OCI-LY3 (cell line): Measurements from ENCODE around the gene MYBPHL.

Experiments
- EZH2phosphoT487 ChIP-seq: fragments of 200-600 bp; shearing (Covaris generic); IDR thresholded peaks from 2 replicates; pipeline ENCODE4 v1.6.1; 2018; ENCODE audit warnings: antibody characterized with exemption, mixed run types, low read depth
- TF ChIP-seq, protein P1 (sequence below): fragments of 200-600, 300-600 bp; sonication (generic); IDR thresholded peaks from 2 replicates; pipeline ENCODE4 v1.5.1; 2014; ENCODE audit warnings: antibody characterized with exemption, low read length, low read depth

DNA sequence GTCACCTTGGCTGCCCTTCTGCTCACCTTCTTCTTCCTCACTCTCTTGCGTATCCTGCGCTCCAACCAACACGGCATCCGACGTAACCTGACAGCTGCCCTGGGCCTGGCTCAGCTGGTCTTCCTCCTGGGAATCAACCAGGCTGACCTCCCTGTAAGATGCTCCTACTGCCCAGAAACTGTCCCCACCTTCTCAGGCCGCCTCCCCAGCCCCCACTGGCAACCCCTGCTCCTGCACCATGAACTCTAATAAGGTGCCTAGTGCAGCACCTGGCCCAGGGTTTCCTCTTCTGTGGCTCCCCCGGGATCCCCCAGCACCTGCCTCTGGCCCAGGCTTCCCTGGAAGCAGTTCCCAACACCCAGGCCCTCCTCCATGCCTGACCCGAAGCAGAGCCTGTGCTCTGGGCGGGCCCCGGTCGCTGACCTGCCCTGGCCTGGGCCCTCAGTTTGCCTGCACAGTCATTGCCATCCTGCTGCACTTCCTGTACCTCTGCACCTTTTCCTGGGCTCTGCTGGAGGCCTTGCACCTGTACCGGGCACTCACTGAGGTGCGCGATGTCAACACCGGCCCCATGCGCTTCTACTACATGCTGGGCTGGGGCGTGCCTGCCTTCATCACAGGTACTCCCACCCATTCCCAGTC, 36.7 kb downstream of the MYBPHL start:
- TF ChIP-seq, protein P1, sequence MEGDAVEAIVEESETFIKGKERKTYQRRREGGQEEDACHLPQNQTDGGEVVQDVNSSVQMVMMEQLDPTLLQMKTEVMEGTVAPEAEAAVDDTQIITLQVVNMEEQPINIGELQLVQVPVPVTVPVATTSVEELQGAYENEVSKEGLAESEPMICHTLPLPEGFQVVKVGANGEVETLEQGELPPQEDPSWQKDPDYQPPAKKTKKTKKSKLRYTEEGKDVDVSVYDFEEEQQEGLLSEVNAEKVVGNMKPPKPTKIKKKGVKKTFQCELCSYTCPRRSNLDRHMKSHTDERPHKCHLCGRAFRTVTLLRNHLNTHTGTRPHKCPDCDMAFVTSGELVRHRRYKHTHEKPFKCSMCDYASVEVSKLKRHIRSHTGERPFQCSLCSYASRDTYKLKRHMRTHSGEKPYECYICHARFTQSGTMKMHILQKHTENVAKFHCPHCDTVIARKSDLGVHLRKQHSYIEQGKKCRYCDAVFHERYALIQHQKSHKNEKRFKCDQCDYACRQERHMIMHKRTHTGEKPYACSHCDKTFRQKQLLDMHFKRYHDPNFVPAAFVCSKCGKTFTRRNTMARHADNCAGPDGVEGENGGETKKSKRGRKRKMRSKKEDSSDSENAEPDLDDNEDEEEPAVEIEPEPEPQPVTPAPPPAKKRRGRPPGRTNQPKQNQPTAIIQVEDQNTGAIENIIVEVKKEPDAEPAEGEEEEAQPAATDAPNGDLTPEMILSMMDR: no peak
- no peak for TF ChIP-seq EZH2phosphoT487
